Upper lobe of left lung (tissue), 6 donors: ENCODE measurements around the gene AFAP1. TPM values are rescaled to one million over a fixed set of nuclear protein-coding genes. Genes with fewer than 3 reads are reported as not detected.
A peak's percentile ranks its signal among the peaks of the same experiment; 100 is the strongest.

Experiments
- ATAC-seq, 2 donors: fragments of 200-7000 bp; cut with Tn5 transposase; one replicate each; pipeline ENCODE4 v1.9.1; 2022; ENCODE audit warnings: mild to moderate bottlenecking in 2 of 2, moderate library complexity in 2 of 2; ENCODE audit not compliant: low FRiP score in 2 of 2
- DNase-seq, 2 donors: peaks; one replicate each; pipeline ENCODE4 v3.0.0-alpha.2; 2019 to 2020
- H3K27ac ChIP-seq, 4 donors: fragments of 200-600 bp; sonication (generic); one replicate each; pipeline ENCODE4 v1.5.1; 2016 to 2019
- H3K27me3 ChIP-seq, 4 donors: fragments of 200-600 bp; sonication (generic); one replicate each; pipeline ENCODE4 v1.5.1; 2017 to 2019
- H3K36me3 ChIP-seq, 4 donors: fragments of 200-600 bp; sonication (generic); one replicate each; pipeline ENCODE4 v1.5.1; 2016 to 2019
- H3K4me1 ChIP-seq, 4 donors: fragments of 200-600 bp; sonication (generic); one replicate each; pipeline ENCODE4 v1.5.1; 2018 to 2019
- H3K4me3 ChIP-seq, 4 donors: fragments of 200-600 bp; sonication (generic); one replicate each; pipeline ENCODE4 v1.5.1; 2017 to 2019; ENCODE audit warnings: mild to moderate bottlenecking in 2 of 4, moderate library complexity in 1 of 4
- H3K9me3 ChIP-seq, 4 donors: fragments of 200-600 bp; sonication (generic); one replicate each; pipeline ENCODE4 v1.5.1; 2018 to 2019
- EP300 ChIP-seq, 4 donors: sonication (generic); formaldehyde crosslinking; IDR thresholded peaks; one replicate each; pipeline ENCODE4 v1.5.1; 2017; ENCODE audit warnings: antibody characterized with exemption in 4 of 4, control low read depth in 2 of 4
- POLR2A ChIP-seq, 4 donors: fragments of 450-650 bp; IDR thresholded peaks; one replicate each; pipeline ENCODE4 v1.5.1; 2016 to 2017; ENCODE audit warnings: antibody characterized with exemption in 4 of 4, mild to moderate bottlenecking in 2 of 4
- POLR2AphosphoS5 ChIP-seq, 2 donors: sonication (generic); formaldehyde crosslinking; IDR thresholded peaks; one replicate each; pipeline ENCODE4 v1.5.1; 2017; ENCODE audit warnings: antibody characterized with exemption in 2 of 2
- WGBS, 2 donors: methylation state at CpG; one replicate each; pipeline ENCODE4 v1.1.5; 2017 to 2018; 5-methylcytosine and 5-hydroxymethylcytosine counted together
- total RNA-seq, 6 donors: library from RNA; depleted of rRNA in 4 of 6; stranded (reverse); fragments of >200 nt in 4 of 6; gene quantifications; one replicate each; pipeline versions ENCODE4 v1.1.0 to v1.2.1, GENCODE V29; 2016 to 2021
- TF ChIP-seq, protein P1 (sequence below), 6 experiments: fragments of 450-650 bp in 4 of 6; fragments of 200-600 bp in 2 of 6; sonication (generic) in 2 of 6; IDR thresholded peaks; one replicate each; pipeline ENCODE4 v1.5.1; 2016 to 2019; ENCODE audit warnings: antibody characterized with exemption in 6 of 6
- donor health status: DM: no; HTN: no; CAD: no; lungs with moderate emphysema.
- donor health status: DM: no; HTN: yes; CAD: no; lungs with severe emphysema.

Gene AFAP1
- total RNA-seq, 6 donors from 2014 or later, result 10.9 to 26.7 (median 19.2) TPM

DNA sequence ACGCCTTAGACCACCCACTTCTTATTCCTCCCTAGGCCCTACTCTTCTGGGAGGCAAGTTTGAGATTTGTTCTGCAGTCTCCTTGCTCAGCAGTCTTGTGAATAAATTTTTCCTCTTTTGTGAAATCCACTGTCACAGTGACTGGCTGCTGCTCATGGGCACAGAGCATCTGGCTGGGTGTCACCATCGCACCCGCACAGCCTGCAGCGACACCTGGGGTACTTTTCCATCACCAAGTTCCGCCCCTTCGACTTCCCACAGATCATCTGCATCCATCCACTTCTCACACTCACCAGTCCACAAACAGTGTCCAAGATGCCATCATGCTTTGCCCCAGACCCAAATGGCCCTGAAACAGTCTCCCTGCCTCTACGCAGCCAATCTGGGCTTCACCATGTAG, 36.4 kb upstream of the AFAP1 start:
- DNase-seq (no peak), ATAC-seq (no peak)
- WGBS, 2 donors, result 93 to 99% methylated on average over 7 of the region's 7 CpGs
- Histone ChIP-seq H3K27me3 (no peaks in the 10 kb centered on the region), H3K36me3 (no peaks in the 10 kb centered on the region), H3K9me3 (no peaks in the 10 kb centered on the region), H3K27ac (no peak overlapping the region), H3K4me3 (no peak overlapping the region), H3K4me1 (peaks cover 10 to 21% (median 17%) of the 10 kb centered on the region in 4 donors)
- TF ChIP-seq, protein P1, sequence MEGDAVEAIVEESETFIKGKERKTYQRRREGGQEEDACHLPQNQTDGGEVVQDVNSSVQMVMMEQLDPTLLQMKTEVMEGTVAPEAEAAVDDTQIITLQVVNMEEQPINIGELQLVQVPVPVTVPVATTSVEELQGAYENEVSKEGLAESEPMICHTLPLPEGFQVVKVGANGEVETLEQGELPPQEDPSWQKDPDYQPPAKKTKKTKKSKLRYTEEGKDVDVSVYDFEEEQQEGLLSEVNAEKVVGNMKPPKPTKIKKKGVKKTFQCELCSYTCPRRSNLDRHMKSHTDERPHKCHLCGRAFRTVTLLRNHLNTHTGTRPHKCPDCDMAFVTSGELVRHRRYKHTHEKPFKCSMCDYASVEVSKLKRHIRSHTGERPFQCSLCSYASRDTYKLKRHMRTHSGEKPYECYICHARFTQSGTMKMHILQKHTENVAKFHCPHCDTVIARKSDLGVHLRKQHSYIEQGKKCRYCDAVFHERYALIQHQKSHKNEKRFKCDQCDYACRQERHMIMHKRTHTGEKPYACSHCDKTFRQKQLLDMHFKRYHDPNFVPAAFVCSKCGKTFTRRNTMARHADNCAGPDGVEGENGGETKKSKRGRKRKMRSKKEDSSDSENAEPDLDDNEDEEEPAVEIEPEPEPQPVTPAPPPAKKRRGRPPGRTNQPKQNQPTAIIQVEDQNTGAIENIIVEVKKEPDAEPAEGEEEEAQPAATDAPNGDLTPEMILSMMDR (IDR thresholded peaks at IDR 0.05), result no peak
- TF ChIP-seq EP300 (IDR thresholded peaks at IDR 0.05) (no peak), POLR2AphosphoS5 (IDR thresholded peaks at IDR 0.05) (no peak), POLR2A (IDR thresholded peaks at IDR 0.05) (no peak)

DNA sequence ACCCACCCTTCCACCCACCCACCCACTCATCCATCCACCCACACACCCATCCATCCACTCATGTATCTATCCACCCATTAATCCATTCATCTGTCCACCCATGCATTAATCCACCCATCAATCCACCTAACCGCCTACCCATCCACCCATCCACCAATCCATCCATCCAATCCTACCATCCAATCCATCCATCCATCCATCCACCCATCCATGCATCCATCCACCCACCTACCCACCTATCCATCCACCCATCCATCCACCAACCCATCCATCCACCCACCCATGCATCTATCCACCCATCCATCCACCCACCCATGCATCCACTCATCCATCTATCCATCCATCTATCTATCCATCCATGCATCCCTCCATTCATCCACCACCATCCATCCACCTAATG, 34.8 kb upstream of the AFAP1 start:
- no peak for ATAC-seq
- WGBS, 2 donors, result 95 to 100% methylated on average over 1 of the region's 1 CpG
- Histone ChIP-seq H3K36me3 (no peaks in the 10 kb centered on the region), H3K9me3 (no peaks in the 10 kb centered on the region), H3K27ac (no peak overlapping the region), H3K27me3 (no peaks in the 10 kb centered on the region), H3K4me1 (peaks cover 25 to 33% (median 31%) of the 10 kb centered on the region in 4 donors), H3K4me3 (no peak overlapping the region)
- DNase-seq, result no peak
- TF ChIP-seq POLR2A (IDR thresholded peaks at IDR 0.05) (no peak), EP300 (IDR thresholded peaks at IDR 0.05) (no peak), POLR2AphosphoS5 (IDR thresholded peaks at IDR 0.05) (no peak)
- TF ChIP-seq, protein P1 (IDR thresholded peaks at IDR 0.05), result no peak

DNA sequence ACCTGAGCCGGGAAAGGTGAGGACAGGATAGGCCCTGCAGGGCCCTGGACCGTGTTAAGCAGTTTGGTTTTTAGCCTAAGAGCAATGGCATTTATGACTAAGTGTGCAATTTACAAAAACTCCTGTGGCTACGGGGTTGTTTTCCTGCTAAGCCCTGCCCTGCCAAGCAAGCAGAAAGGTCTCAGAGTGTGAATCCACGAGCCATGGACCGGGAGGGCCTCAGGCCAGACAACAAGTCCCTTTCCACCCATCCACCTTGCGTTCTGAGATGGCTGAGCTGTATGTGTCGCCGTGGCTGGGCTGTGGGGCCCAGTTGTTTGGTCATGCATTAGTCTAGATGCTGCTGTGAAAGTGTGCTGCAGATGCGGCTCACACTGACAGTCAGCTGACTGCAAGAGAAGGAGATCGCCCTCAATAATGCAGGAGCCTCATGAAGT, 33.9 kb upstream of the AFAP1 start:
- no peak for DNase-seq
- WGBS, 2 donors, result 79 to 86% methylated on average over 6 to 10 of the region's 10 CpGs
- H3K27ac ChIP-seq, result no peak overlapping the region
- no peak for ATAC-seq
- no peaks in the 10 kb centered on the region for H3K36me3 ChIP-seq
- H3K4me1 ChIP-seq, result peaks cover 28 to 38% (median 36%) of the 10 kb centered on the region in 4 donors
- no peaks in the 10 kb centered on the region for H3K27me3 ChIP-seq
- no peak for TF ChIP-seq POLR2A (IDR thresholded peaks at IDR 0.05)
- no peak for TF ChIP-seq POLR2AphosphoS5 (IDR thresholded peaks at IDR 0.05)
- TF ChIP-seq EP300 (IDR thresholded peaks at IDR 0.05), result no peak
- TF ChIP-seq, protein P1 (IDR thresholded peaks at IDR 0.05), result no peak
- no peak overlapping the region for H3K4me3 ChIP-seq
- no peaks in the 10 kb centered on the region for H3K9me3 ChIP-seq

DNA sequence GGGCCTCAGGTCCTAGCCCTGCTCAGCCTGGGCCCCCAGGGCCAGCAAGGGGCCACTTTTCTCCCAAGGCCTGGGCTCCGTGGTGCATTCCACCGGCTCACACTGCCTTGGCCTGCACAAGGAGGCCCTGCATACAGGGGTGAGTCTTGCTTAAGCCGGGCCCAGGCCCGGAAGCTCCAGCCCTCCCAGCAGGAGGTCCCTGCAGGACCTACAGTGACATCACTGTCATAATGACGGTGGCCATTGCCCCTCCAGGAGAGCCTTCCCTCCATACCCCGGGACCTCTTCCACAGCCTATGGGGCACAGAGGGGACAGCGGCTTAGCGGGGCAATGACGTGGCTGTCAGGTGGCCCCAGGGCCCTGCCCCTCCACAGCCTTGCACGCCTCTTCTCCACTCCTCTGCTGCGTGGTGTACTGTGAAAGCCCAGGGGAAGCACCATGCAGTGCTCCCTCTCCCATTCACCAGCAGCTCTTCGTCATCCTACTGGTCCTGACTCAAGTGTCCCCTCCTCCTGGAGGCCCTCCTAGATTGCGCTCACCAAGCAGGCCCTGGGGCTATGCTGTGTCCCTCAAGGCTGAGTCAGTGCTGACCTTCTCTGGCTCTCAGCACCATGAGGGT, 32.3 kb upstream of the AFAP1 start:
- Histone ChIP-seq H3K4me1 (peaks cover 20 to 40% (median 38%) of the 10 kb centered on the region in 4 donors), H3K27ac (peak overlapping the region in 3 of 4 donors; percentile 24 to 78 (median 70)), H3K36me3 (no peaks in the 10 kb centered on the region), H3K4me3 (no peak overlapping the region), H3K27me3 (no peaks in the 10 kb centered on the region), H3K9me3 (no peaks in the 10 kb centered on the region)
- ATAC-seq (peak in 1 of 2 donors; percentile 0), DNase-seq (no peak)
- TF ChIP-seq, protein P1 (IDR thresholded peaks at IDR 0.05), result no peak
- TF ChIP-seq EP300 (IDR thresholded peaks at IDR 0.05), result no peak
- no peak for TF ChIP-seq POLR2A (IDR thresholded peaks at IDR 0.05)
- no peak for TF ChIP-seq POLR2AphosphoS5 (IDR thresholded peaks at IDR 0.05)
- WGBS, 2 donors, result 78 to 96% methylated on average over 5 to 13 of the region's 13 CpGs

DNA sequence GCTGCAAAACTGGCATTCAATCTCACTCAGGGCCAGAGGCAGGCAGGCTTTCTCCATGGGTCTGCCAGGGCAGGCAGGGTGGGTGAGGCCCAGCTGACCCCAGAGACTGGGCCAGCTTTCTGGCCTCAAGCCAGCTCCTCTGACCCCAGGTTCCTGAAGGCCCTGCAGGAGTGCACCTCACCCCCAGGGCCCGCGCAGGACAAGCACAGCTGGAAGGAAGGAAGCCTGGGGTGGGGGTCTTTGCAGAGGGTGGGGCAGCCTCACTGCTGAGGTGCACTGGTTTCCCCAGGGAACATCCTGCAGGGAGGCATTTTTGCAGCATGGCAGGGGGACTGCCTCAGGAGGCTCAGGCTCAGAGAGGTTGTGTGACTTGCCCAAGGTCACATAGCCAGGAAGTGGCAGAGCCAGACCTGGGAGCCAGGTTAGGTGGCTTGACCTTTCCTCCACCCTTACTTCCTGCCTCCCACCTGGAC, 31.5 kb upstream of the AFAP1 start:
- 54% methylated on average over 2 of the region's 2 CpGs; no CpG with 5 or more reads in 1 of the 2 donors for whole genome bisulfite sequencing, 2 donors
- H3K27me3 ChIP-seq, result no peaks in the 10 kb centered on the region
- peak overlapping the region; percentile 24 to 84 (median 74) for H3K27ac ChIP-seq
- ATAC-seq, result no peak
- H3K36me3 ChIP-seq, result no peaks in the 10 kb centered on the region
- H3K4me3 ChIP-seq, result peak overlapping the region in 1 of 4 donors; percentile 31
- TF ChIP-seq EP300 (IDR thresholded peaks at IDR 0.05) (no peak), POLR2AphosphoS5 (IDR thresholded peaks at IDR 0.05) (no peak), POLR2A (IDR thresholded peaks at IDR 0.05) (no peak)
- TF ChIP-seq, protein P1 (IDR thresholded peaks at IDR 0.05), result no peak
- no peaks in the 10 kb centered on the region for H3K9me3 ChIP-seq
- H3K4me1 ChIP-seq, result peaks cover 20 to 40% (median 38%) of the 10 kb centered on the region in 4 donors
- DNase-seq, result no peak
